NK-92 (cell line): ENCODE data around the gene KMT2B.
"Not testable (repeated sequence)": the region's sequence is repeated elsewhere in the genome, so short reads cannot be mapped to it uniquely, and the experiment has no call there.

Source experiments
- DNase-seq: peaks from one replicate; lab custom pipeline; 2025; ENCODE audit not compliant: unreplicated experiment; lab: John Stamatoyannopoulos, UW

Gene KMT2B

DNA sequence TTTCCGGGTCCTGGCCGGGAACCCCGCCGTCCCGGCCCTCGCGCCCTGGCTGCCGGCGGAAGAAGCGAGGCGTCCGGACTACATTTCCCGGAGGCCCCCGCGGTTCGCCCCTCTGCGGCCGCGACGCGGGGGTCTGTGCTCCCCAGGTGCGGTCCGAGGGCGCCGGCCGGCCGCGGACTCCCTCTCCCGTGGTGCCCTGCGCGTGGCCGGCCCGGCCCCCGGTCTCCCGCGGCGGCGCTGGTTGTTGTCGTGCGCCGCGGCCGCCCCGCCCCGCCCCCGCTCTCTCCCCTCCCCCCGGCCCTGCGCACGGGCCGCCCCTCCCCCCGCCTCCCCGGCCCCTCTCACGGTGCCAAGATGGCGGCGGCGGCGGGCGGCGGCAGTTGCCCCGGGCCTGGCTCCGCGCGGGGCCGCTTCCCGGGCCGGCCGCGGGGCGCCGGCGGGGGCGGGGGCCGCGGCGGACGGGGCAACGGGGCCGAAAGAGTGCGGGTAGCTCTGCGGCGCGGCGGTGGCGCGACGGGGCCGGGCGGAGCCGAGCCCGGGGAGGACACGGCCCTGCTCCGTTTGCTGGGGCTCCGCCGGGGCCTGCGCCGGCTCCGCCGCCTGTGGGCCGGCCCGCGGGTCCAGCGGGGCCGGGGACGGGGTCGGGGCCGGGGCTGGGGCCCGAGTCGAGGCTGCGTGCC lies at the start of gene KMT2B:
TSS of gene KMT2B (plus strand) at position 339 of the 680 bp plus-strand sequence. CDS start at position 355, 16 bp downstream.
- no peak for DNase-seq

- no peak for DNase-seq
Measured at GRCh38 chr19:35669566-35669965, 48.2 kb upstream of the KMT2B start.

DNA sequence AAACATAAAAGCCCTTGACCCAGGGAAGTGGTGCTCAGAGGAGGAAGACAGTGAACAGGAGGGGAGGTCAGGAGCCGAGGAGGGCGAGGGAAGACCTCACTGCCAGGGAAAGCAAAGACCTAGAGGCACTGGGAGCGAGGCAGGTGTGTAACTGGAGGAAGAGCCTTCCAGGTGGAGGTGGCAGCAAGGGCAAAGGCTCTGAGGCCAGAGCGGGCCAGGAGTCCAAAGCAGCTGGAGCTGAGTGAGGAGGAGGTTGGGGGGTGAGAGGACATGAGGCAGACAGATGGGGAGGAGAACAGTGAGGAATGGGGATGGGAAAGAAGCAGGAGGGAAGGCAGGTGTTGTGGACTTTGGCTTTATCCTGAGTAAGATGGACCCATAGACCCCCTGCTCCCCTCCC lies 47.8 kb upstream of the KMT2B start:
- DNase-seq = no peak

GRCh38 chr19:35670686-35671085 lies 47.1 kb upstream of the KMT2B start:
- no peak for DNase-seq

- no peak for DNase-seq
Measured at GRCh38 chr19:35671818-35672217, 46.0 kb upstream of the KMT2B start.

GRCh38 chr19:35673121-35673804 lies 44.5 kb upstream of the KMT2B start:
- DNase-seq = no peak

GRCh38 chr19:35675589-35676140 lies 42.1 kb upstream of the KMT2B start:
- DNase-seq = no peak

GRCh38 chr19:35689836-35690235 lies 28.0 kb upstream of the KMT2B start:
- no peak for DNase-seq

DNA sequence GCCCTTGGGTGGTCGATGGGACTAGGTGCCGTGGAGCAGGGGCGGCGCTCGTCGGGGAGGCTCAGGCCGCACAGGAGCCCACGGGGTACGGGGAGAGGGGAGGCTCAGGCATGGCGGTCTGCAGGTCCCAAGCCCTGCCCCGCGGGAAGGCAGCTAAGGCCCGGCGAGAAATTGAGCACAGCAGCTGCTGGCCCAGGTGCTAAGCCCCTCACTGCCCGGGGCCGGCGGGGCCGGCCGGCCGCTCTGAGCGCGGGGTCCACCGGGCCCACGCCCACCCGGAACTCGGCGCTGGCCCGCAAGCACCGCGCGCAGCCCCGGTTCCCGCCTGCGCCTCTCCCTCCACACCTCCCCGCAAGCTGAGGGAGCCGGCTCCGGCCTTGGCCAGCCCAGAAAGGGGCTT lies 26.7 kb upstream of the KMT2B start:
- not testable (repeated sequence) for DNase-seq

GRCh38 chr19:35692010-35692409 lies 25.8 kb upstream of the KMT2B start:
- DNase-seq = no peak

DNA sequence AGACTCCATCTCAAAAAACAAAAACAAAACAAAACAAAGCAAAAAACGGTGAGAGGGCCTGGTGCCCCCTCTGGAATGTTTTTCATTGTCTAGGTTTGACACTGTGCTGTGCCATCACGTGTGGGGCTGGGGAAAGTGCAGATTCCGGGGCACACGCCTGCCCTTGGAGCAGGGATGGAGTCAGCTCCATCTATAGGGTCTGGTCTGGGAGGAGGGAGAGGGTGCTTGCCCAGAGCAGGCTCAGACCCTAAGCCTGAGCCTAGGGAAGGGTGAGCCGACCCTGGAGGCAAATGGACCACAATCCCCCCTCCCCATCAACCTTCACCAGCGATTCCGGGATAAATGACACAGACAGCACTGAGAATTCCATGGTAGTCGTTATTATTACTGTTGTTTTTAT lies 24.4 kb upstream of the KMT2B start:
- no peak for DNase-seq

- DNase-seq = no peak
Measured at GRCh38 chr19:35693835-35694599, 23.8 kb upstream of the KMT2B start.

GRCh38 chr19:35695895-35696422 lies 21.8 kb upstream of the KMT2B start:
- DNase-seq = no peak

GRCh38 chr19:35696835-35697234 lies 21.0 kb upstream of the KMT2B start:
- DNase-seq = no peak

GRCh38 chr19:35702223-35703012 lies 15.4 kb upstream of the KMT2B start:
- peak; percentile 57 for DNase-seq

DNA sequence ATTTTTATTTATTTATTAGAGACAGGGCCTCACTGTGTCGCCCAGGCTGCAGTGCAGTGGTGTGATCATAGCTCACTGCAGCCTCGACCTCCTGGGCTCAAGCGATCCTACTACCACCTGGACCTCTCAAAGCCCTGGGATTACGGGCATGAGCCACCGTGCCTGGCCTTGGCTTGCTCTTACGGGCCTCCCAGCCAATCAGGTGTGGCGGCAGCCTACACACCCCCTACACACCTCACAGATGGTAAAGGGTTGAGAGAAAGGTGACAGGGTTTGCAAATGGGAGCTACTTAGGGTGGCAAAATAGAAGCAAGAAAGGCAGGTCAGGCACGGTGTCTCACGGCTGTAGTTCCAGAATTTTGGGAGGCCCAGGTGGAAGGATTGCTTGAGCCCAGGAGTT lies 14.5 kb upstream of the KMT2B start:
- no peak for DNase-seq

GRCh38 chr19:35704218-35704617 lies 13.6 kb upstream of the KMT2B start, which contains the start of gene ZBTB32:
TSS of gene ZBTB32 (plus strand) at chr19:35704558. CDS start at chr19:35714627, 10,069 bp downstream.
- no peak for DNase-seq

DNA sequence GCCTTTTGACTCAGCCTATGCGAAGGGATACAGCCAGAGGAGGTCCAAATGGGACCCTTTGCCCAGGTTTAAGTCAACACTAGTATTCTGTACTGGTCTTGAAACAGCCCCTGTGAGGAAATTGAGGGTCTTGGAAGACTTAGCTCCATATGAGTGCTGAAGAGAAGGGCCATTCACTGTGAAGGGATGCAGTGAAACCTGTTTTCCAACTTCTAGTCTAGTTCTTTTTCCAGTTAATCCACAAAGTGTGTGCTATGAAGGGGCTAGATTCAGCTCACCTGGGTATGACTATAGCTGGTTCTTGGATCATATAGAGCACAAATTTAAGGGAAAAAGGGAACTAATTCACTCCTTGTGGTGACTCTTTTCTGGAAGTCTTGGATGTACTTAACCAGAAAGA lies 9.4 kb upstream of the KMT2B start:
- no peak for DNase-seq

DNA sequence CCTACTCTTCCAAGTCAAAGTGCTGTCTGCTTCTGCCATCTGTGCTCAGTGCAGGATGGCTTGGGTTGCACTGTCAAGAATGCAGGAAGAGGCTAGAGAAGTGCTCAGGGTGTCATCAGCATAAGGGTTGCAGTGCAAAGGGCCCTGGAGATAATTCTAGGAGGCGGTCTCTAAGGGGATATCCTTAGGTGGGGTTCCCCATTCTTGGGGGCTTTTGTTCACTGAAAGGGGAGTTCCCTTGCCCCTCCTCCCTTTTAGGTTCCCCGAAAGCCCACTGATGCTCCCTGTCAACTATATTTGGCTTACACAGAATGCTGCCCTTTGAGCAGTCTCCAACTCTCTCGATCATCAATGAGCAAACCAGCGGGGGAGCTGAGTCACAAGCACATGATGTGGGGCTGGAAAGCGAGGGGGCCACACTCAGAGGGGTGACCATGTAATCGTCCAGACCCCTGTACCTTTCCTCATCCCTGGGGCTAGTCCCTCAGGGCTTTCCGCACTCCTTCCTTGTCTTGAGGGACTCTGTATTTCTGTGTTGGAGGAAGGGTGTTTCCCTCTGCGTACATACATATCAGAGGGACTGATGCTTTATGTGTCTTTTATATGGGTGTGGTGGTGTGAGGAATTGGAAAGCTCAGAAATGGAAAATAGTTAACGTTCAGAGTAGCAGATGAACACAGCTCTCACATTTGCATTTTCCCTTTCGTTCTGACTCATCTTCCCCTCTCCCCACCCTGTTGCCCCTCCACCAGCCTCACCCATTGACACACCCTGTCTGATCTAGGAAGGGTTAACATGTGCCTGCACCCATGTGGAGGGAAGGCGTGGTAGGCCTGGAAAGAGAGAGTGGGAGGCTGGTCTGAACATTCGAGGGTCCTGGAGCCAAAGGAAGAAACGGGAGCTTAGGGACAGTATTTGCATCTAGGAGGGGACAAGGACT lies 6.7 kb upstream of the KMT2B start:
- DNase-seq = no peak
